GM19372 (cell line): ENCODE measurements around the gene CCDC167.

Source experiments
- ATAC-seq: cut with Tn5 transposase; IDR thresholded peaks from one replicate; pipeline ENCODE4 v1.9.1; 2021; ENCODE audit warnings: mild to moderate bottlenecking, low read depth, moderate library complexity; ENCODE audit not compliant: unreplicated experiment

CCDC167 gene

DNA sequence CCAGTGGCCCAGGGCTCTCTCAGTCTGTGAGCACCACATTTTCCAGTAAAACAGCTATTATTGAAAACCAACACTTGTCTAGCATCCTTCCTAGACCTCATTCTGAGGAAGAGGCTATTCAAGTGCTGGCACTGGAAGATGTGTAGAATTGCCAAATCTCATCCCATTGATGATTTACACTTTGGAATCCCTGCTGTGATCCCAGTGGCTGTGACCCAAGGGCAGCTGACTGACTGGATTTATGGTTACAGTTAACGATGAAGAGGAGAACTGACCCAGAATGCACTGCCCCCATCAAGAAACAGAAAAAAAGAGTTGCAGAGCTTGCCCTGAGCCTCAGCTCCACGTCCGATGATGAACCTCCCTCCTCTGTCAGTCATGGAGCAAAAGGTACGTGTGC is 64.3 kb downstream of the CCDC167 start:
- no peak for ATAC-seq

DNA sequence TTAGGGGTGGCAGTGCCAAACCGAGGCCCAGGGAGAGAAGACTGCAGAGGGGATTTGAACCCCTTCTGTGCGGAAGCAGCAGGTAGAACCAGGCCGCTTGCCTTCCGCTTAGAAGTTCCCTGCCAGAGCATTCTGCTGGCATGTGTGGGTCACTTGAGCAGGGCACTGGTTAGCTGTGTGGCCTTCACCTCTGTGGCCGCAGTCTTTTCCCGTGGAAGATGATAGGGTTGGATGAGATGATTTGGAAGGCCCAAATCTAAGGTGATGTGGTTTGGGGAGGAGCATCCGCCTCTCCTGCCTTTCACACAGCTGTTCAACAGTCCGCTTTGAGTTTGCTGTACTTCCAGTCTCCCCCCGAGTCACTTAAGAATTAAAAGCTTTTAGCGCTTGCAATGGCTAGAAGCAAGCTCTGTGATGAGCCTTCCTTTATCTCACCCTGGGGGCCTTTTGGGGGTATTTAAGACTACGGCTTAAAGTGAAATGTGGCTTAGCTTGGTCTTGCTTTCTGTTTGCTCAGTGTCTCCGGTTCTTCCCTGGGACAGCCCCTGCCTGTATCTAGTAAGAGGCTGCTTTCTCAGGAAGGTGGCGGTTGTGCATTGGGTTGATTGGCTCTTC is 65.9 kb downstream of the CCDC167 start:
- peak; percentile 18 for ATAC-seq
